ENCODE results near the gene ATOH8.

ATOH8 gene

GRCh38 chr2:85741211-85741832 lies 12.5 kb upstream of the ATOH8 start:
- Mint-ChIP-seq H3K27me3 (ENCODE audit: low read depth, poor library complexity) (peaks cover 19% of the 10 kb centered on the region), H3K9me3 (peaks cover 14% of the 10 kb centered on the region), H3K36me3 (ENCODE audit: low read depth) (peaks cover 6% of the 10 kb centered on the region), H3K4me3 (no peak overlapping the region), H3K27ac (peak overlapping the region; percentile 79), H3K4me1 (peaks cover 55% of the 10 kb centered on the region)
- no peak for TF ChIP-seq CTCF (IDR thresholded peaks at IDR 0.05)
- DNase-seq, result no peak

GRCh38 chr2:85741833-85742455 lies 11.8 kb upstream of the ATOH8 start:
- peaks cover 6% of the 10 kb centered on the region for H3K36me3 Mint-ChIP-seq (ENCODE audit: low read depth)
- peak overlapping the region; percentile 59 for H3K4me3 Mint-ChIP-seq
- DNase-seq, result no peak
- peaks cover 15% of the 10 kb centered on the region for H3K27me3 Mint-ChIP-seq (ENCODE audit: low read depth, poor library complexity)
- TF ChIP-seq CTCF (IDR thresholded peaks at IDR 0.05), result no peak
- peaks cover 14% of the 10 kb centered on the region for H3K9me3 Mint-ChIP-seq
- H3K4me1 Mint-ChIP-seq, result peaks cover 60% of the 10 kb centered on the region
- H3K27ac Mint-ChIP-seq, result peak overlapping the region; percentile 86

- H3K4me1 Mint-ChIP-seq, result peaks cover 57% of the 10 kb centered on the region
- TF ChIP-seq CTCF (IDR thresholded peaks at IDR 0.05), result no peak
- H3K4me3 Mint-ChIP-seq, result peak overlapping the region; percentile 15
- no peak overlapping the region for H3K27ac Mint-ChIP-seq
- H3K36me3 Mint-ChIP-seq (ENCODE audit: low read depth), result peaks cover 6% of the 10 kb centered on the region
- H3K9me3 Mint-ChIP-seq, result peaks cover 14% of the 10 kb centered on the region
- no peak for DNase-seq
- H3K27me3 Mint-ChIP-seq (ENCODE audit: low read depth, poor library complexity), result peaks cover 22% of the 10 kb centered on the region
These were observed 10.3 kb upstream of the ATOH8 start for GRCh38 chr2:85743304-85743978.

GRCh38 chr2:85744055-85744454 lies 9.7 kb upstream of the ATOH8 start:
- TF ChIP-seq CTCF (IDR thresholded peaks at IDR 0.05), result no peak
- H3K27me3 Mint-ChIP-seq (ENCODE audit: low read depth, poor library complexity), result peaks cover 25% of the 10 kb centered on the region
- peaks cover 14% of the 10 kb centered on the region for H3K9me3 Mint-ChIP-seq
- H3K27ac Mint-ChIP-seq, result no peak overlapping the region
- peaks cover 59% of the 10 kb centered on the region for H3K4me1 Mint-ChIP-seq
- no peak for DNase-seq
- peak overlapping the region; percentile 15 for H3K4me3 Mint-ChIP-seq
- H3K36me3 Mint-ChIP-seq (ENCODE audit: low read depth), result peaks cover 6% of the 10 kb centered on the region

- peaks cover 27% of the 10 kb centered on the region for H3K27me3 Mint-ChIP-seq (ENCODE audit: low read depth, poor library complexity)
- DNase-seq, result no peak
- H3K4me3 Mint-ChIP-seq, result peak overlapping the region; percentile 33
- H3K4me1 Mint-ChIP-seq, result peaks cover 62% of the 10 kb centered on the region
- H3K36me3 Mint-ChIP-seq (ENCODE audit: low read depth), result peaks cover 4% of the 10 kb centered on the region
- H3K27ac Mint-ChIP-seq, result peak overlapping the region; percentile 70
- TF ChIP-seq CTCF (IDR thresholded peaks at IDR 0.05), result no peak
- peaks cover 12% of the 10 kb centered on the region for H3K9me3 Mint-ChIP-seq
These were observed 8.8 kb upstream of the ATOH8 start for GRCh38 chr2:85744741-85745601.

Data from nephron progenitor cell (in vitro differentiated cells).